Measurements from ENCODE around the gene POC1A. TPM values are rescaled to one million over a fixed set of nuclear protein-coding genes. Genes with fewer than 3 reads are reported as not detected.

Gene POC1A
- total and polyA plus RNA-seq, 8 donors, result 0.37 to 1.1 (median 0.71) TPM

- no peak overlapping the region for H3K4me3 ChIP-seq
- intact Hi-C loops (cut with DNase I), result loop anchor here in 2 of 3 donors (5.0 to 10.0 kb wide), 2 partner anchors 122 to 180 kb away; partner anchors contain the start of genes PARP3 (in 1 of the 2) and RRP9 (in 1 of the 2)
- no peak for ATAC-seq
- no peaks in the 10 kb centered on the region for H3K9me3 ChIP-seq
- no peaks in the 10 kb centered on the region for H3K4me1 ChIP-seq
- FAIRE-seq, result no peak
- H3K36me3 ChIP-seq, result no peaks in the 10 kb centered on the region
- WGBS, 2 donors, result 86 to 93% methylated on average over 8 of the region's 8 CpGs
- peak in 1 of 6 donors; percentile 24 for DNase-seq
- TF ChIP-seq, protein P1, sequence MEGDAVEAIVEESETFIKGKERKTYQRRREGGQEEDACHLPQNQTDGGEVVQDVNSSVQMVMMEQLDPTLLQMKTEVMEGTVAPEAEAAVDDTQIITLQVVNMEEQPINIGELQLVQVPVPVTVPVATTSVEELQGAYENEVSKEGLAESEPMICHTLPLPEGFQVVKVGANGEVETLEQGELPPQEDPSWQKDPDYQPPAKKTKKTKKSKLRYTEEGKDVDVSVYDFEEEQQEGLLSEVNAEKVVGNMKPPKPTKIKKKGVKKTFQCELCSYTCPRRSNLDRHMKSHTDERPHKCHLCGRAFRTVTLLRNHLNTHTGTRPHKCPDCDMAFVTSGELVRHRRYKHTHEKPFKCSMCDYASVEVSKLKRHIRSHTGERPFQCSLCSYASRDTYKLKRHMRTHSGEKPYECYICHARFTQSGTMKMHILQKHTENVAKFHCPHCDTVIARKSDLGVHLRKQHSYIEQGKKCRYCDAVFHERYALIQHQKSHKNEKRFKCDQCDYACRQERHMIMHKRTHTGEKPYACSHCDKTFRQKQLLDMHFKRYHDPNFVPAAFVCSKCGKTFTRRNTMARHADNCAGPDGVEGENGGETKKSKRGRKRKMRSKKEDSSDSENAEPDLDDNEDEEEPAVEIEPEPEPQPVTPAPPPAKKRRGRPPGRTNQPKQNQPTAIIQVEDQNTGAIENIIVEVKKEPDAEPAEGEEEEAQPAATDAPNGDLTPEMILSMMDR (IDR thresholded peaks at IDR 0.05), result no peak
- H3K27ac ChIP-seq, result no peak overlapping the region
- H3K27me3 ChIP-seq, result no peaks in the 10 kb centered on the region
Observed at GRCh38 chr3:52124766-52125165, 29.5 kb downstream of the POC1A start.

DNA sequence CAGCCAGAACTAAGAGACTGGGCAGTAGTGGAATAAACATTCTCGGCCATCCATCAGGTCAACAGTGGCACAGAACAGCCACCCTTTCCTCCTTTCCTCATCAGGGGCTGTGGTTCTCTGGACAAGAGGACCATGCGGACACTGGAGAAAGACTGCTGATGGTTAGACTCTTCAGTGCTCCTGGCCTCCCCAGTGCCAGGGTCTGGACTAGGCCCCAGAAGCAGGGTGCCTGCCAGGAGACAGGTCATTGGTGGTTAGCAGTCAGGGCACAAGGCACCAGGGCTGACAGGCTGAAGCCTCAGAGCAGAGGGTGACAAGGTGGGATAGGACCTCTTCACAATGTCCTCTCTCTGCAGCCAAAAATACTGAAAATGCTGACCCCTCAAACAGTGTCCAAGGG is 30.1 kb downstream of the POC1A start:
- Histone ChIP-seq H3K9me3 (no peaks in the 10 kb centered on the region), H3K27ac (no peak overlapping the region), H3K4me1 (no peaks in the 10 kb centered on the region), H3K27me3 (no peaks in the 10 kb centered on the region), H3K4me3 (no peak overlapping the region), H3K36me3 (no peaks in the 10 kb centered on the region)
- intact Hi-C loops (cut with DNase I), result loop anchor here in 1 of 3 donors (10.0 kb wide), 1 partner anchor 179 kb away; the partner anchor contains the start of genes PARP3 and RRP9
- no peak for DNase-seq
- ATAC-seq, result no peak
- no peak for FAIRE-seq
- 89 to 93% methylated on average over 2 of the region's 2 CpGs for WGBS, 2 donors
- TF ChIP-seq, protein P1 (IDR thresholded peaks at IDR 0.05), result no peak

DNA sequence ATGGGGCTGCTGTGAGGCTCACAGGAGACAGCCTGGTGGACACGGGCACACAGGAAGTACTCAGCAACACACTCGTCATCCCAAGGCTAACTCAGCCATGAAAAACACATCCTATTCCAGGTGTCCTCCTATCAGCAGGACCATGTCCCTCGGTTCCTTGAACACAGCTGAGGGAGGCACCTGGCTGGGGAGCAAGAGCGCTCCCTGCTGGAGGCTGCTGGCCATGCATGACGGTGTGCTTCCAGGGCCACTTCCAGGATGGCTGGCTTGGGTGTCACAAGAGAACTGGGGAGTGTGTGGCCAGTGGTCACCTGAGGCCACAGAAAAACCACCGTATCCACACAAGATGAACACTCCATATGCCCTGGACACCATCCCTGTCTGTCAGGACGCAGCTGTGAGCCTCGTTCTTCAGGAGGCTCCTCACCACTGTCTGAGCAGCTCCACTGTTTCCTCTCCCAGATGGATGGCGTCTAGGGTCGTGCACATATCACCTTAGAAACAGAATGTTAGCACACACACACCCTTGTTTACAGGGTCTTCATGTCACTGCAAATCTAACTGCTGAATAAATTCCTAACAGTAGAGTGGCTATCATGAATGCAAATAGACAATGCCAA is 31.0 kb downstream of the POC1A start:
- H3K4me3 ChIP-seq, result no peak overlapping the region
- H3K27me3 ChIP-seq, result no peaks in the 10 kb centered on the region
- WGBS, 2 donors, result 34 to 37% methylated on average over 10 of the region's 10 CpGs
- no peak overlapping the region for H3K27ac ChIP-seq
- no peaks in the 10 kb centered on the region for H3K36me3 ChIP-seq
- ATAC-seq (peak; percentile 91 to 97 (median 92)), FAIRE-seq (no peak), DNase-seq (peak; percentile 60 to 92 (median 82))
- H3K4me1 ChIP-seq, result no peaks in the 10 kb centered on the region
- TF ChIP-seq, protein P1 (IDR thresholded peaks at IDR 0.05), result peak; percentile 88 to 96 (median 88)
- intact Hi-C loops (cut with DNase I), result loop anchor here in 1 of 3 donors (10.0 kb wide), 1 partner anchor 178 kb away; the partner anchor contains the start of genes PARP3 and RRP9
- no peaks in the 10 kb centered on the region for H3K9me3 ChIP-seq

DNA sequence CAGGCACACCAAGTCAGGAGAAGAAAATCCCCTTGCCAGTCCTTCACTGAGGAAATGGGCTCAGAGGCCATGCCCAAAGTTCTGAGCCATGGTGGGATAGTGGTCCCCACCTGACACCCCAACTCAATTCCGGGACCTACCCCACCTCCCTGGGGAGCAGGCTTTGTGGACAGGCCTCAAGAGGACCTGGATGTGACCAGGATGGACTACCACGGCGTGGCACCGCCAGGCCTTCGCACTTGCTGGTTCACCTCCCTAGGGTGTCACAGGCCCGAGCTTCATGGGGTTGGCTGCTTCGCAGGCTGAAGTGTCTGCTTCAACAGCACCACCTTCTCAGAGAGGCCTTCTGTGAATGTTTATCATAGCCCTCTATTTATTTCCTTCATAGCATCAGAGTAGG is 31.7 kb downstream of the POC1A start:
- TF ChIP-seq, protein P1 (IDR thresholded peaks at IDR 0.05), result no peak
- intact Hi-C loops (cut with DNase I), result loop anchor here in 1 of 3 donors (10.0 kb wide), 1 partner anchor 178 kb away; the partner anchor contains the start of genes PARP3 and RRP9
- Histone ChIP-seq H3K36me3 (no peaks in the 10 kb centered on the region), H3K27ac (peak overlapping the region in 1 of 4 donors; percentile 36), H3K9me3 (no peaks in the 10 kb centered on the region), H3K4me1 (no peaks in the 10 kb centered on the region), H3K4me3 (no peak overlapping the region), H3K27me3 (no peaks in the 10 kb centered on the region)
- no peak for DNase-seq
- 93 to 96% methylated on average over 7 of the region's 7 CpGs for WGBS, 2 donors
- no peak for ATAC-seq
- FAIRE-seq, result no peak

DNA sequence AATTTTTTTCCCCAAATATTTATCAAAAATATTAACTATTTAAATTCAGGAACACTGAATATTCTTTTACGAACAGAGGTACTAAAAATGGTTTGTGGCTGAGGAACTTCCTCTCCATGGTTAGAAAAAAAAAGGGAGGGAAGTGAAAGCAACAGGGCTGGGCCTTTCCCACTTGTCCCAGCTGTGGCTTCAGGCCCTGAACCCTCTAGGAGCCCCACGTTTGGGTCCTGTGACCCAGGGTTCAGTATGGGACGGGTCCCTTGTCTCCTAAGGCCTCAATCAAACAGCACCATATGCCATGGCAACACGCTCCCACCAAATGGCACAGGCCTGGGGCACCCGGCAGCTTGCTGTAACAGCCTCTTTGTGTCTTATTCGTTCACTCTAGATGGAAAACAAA is 32.4 kb downstream of the POC1A start:
- intact Hi-C loops (cut with DNase I), result loop anchor here in 1 of 3 donors (10.0 kb wide), 1 partner anchor 177 kb away; the partner anchor contains the start of genes PARP3 and RRP9
- ATAC-seq, result peak in 2 of 4 donors; percentile 24 to 50
- H3K27me3 ChIP-seq, result no peaks in the 10 kb centered on the region
- no peaks in the 10 kb centered on the region for H3K9me3 ChIP-seq
- H3K36me3 ChIP-seq, result no peaks in the 10 kb centered on the region
- TF ChIP-seq, protein P1 (IDR thresholded peaks at IDR 0.05), result no peak
- 69 to 79% methylated on average over 6 of the region's 6 CpGs for WGBS, 2 donors
- no peaks in the 10 kb centered on the region for H3K4me1 ChIP-seq
- no peak for FAIRE-seq
- no peak overlapping the region for H3K4me3 ChIP-seq
- DNase-seq, result no peak
- peak overlapping the region in 1 of 4 donors; percentile 36 for H3K27ac ChIP-seq

Data from pancreas (tissue), 10 donors.